Measurements from ENCODE around the gene JAKMIP1.
"Not testable (repeated sequence)": the region's sequence is repeated elsewhere in the genome, so short reads cannot be mapped to it uniquely, and the experiment has no call there.

JAKMIP1 gene

DNA sequence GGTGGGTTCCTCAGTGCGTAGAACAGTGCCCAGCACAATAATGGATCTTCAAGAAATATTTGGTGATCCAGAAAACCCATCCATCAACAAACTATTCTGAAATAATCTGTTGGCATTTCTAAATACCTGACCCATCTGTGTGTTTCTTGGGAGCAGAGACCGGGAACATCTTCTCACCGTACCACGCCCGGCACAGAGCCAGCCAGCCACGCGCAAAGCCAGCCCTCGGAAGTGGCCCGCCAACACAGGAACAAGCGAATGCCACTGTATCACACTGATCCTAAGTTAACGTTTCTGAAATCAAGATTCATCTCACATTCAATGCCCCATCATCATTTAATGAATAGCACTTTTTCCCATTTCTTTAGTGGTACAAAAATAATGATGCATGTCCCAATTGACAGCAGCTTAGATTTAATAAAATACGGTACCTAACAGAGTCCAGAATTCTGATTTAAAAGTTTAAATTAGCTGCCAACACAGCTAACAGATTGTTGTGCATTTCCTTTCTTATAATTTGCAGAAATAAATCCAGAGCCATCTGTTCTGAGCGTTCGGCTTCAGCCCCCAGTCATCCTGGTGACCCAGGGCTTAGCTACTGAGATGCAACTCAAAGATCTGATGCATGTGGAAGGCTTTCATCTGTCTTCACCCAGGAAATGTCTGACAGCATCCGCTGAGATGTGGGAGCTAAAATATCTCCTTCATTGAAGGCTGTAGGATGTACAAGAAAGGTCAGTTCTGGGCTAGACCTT, 44.2 kb downstream of the JAKMIP1 start:
- in situ Hi-C loops (cut with MboI; ENCODE audit: low pct_unique_long_range_greater_than_20kb, low sequenced_read_pairs), result no loop called here
- no peak for DNase-seq

GRCh38 chr4:6154875-6155274, 45.5 kb downstream of the JAKMIP1 start:
- in situ Hi-C loops (cut with MboI; ENCODE audit: low pct_unique_long_range_greater_than_20kb, low sequenced_read_pairs), result no loop called here
- DNase-seq, result no peak

DNA sequence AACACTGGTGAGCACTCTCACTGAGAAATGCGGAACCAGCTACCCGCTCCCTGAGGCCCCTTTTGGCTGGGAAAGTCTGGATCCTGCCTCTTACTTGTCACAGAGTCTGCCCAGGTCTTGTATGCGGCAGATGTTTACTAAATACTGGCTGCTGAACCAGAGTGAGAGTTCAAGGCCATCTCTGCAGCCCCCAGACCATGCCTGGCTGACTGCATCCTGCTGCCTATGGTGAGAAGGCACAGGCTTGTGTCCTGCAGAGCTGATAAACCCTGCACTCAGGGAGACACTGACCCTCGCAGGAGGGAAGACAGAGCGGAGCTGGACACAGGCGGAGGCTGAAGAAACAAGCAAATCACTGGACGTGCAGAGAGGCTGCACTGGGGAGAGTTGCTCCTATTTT, 46.5 kb downstream of the JAKMIP1 start:
- DNase-seq, result no peak
- in situ Hi-C loops (cut with MboI; ENCODE audit: low pct_unique_long_range_greater_than_20kb, low sequenced_read_pairs), result no loop called here

- no peak for DNase-seq
- in situ Hi-C loops (cut with MboI; ENCODE audit: low pct_unique_long_range_greater_than_20kb, low sequenced_read_pairs), result no loop called here
Measured at GRCh38 chr4:6152869-6153705, 47.3 kb downstream of the JAKMIP1 start.

DNA sequence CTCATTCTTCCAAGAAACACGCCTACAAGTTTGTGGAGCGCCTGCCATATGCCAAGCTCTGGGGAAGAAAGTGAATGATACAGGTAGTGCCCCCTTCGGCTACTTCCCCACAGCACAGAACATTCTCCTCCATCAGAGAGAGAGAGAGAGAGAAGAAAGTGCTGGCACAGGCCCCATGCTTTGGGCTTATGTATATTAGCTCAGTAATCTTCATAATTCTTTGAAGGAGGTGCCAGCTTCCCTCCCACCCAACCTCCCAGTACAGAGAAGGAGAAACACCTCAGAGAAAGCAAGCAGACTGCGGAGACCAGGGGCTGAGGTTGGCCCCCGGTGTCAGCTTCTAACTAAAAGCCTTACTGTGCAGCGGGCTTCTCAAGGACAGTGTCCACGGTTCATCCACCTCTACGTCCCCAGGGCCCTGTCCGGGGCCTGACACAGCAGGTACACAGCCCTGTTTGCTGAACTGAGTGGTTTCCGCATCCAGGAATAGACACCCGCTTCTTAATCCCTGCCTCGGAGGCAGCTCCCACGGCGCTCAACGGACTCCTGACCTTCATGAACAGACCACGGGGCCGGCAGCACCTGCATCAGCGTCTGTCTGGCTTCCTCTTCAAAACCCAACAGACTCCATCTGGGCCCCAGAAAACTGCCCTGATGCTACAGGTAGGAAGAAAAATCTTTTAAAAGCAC, 50.2 kb downstream of the JAKMIP1 start:
- DNase-seq, result no peak
- in situ Hi-C loops (cut with MboI; ENCODE audit: low pct_unique_long_range_greater_than_20kb, low sequenced_read_pairs), result no loop called here

DNA sequence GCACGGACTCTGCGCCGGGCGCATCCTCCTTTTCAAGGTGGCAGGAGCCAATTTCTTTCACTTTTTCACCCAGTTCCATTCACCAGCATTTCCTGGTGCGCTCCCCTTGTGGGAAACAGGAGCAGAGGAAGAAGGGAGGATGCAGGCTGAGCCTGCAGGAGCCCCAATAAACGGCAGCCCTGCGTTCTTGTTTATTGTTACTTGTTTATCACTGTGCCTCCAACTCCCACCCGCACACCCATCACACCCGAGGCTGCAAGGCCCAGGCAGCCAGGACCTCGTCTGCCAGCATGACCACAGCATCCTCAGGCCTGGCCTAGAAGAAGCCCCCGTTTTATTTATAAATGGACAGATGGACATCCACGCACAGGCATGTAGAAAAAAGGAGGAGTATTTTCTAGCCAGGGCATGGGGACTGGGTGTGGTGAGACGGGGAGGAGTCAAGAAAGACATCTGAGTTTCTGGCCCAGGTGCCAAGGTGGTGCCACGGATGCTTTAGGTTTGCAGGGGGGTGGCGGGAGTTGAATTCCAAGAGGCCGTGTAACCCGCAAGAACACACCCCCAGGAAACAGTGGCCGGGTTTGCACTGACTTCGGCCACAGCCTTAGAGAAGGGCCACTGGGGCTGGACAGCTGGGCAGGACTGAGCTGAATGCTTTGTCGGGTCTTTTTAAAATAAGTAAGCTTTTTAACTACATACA, 51.7 kb downstream of the JAKMIP1 start:
- in situ Hi-C loops (cut with MboI; ENCODE audit: low pct_unique_long_range_greater_than_20kb, low sequenced_read_pairs), result no loop called here
- DNase-seq, result no peak

- in situ Hi-C loops (cut with MboI; ENCODE audit: low pct_unique_long_range_greater_than_20kb, low sequenced_read_pairs), result no loop called here
- DNase-seq, result no peak
Measured at GRCh38 chr4:6147441-6147840, 52.9 kb downstream of the JAKMIP1 start.

GRCh38 chr4:6143603-6144181, 56.7 kb downstream of the JAKMIP1 start:
- in situ Hi-C loops (cut with MboI; ENCODE audit: low pct_unique_long_range_greater_than_20kb, low sequenced_read_pairs), result no loop called here
- no peak for DNase-seq

GRCh38 chr4:6142935-6143602, 57.3 kb downstream of the JAKMIP1 start:
- in situ Hi-C loops (cut with MboI; ENCODE audit: low pct_unique_long_range_greater_than_20kb, low sequenced_read_pairs), result no loop called here
- DNase-seq, result no peak

DNA sequence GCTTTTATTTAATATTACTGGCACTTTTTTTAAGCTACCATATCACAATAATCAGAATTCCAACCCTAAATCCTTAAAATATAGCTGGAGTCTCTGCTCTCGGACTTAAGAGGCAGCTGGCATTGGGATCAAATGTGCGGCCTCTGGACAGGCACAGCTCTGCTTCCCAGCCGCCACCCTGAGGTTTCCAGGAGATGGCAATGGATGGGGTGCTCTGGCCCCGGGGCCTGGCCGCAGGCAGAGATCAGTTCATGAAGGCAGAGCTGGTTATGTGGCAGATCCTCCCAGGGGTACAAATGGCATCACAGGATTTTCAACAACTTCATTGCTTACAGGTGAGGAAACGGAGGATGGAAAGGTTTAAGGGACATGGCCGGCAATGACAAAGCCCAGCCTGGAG, 57.8 kb downstream of the JAKMIP1 start:
- no peak for DNase-seq
- in situ Hi-C loops (cut with MboI; ENCODE audit: low pct_unique_long_range_greater_than_20kb, low sequenced_read_pairs), result no loop called here

GRCh38 chr4:6141554-6141953, 58.8 kb downstream of the JAKMIP1 start:
- in situ Hi-C loops (cut with MboI; ENCODE audit: low pct_unique_long_range_greater_than_20kb, low sequenced_read_pairs), result no loop called here
- DNase-seq, result no peak

DNA sequence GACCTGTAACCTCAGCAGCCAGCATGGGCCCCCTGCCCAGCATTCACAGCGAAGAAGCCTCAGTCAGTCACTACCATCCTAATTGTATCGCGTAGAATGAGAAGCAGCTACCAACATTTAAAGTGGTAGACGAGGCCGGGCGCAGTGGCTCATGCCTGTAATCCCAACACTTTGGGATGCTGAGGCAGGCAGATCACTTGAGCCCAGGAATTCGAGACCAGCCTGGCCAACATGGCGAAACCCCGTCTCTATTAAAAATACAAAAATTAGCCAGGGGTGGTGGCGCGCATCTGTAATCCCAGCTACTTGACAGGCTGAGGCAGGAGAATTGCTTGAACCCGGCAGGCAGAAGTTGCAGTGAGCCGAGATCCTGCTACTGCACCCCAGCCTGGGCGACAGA, 59.3 kb downstream of the JAKMIP1 start:
- in situ Hi-C loops (cut with MboI; ENCODE audit: low pct_unique_long_range_greater_than_20kb, low sequenced_read_pairs); DNase-seq: not testable (repeated sequence)

- no peak for DNase-seq
- in situ Hi-C loops (cut with MboI; ENCODE audit: low pct_unique_long_range_greater_than_20kb, low sequenced_read_pairs), result no loop called here
Measured at GRCh38 chr4:6137747-6138135, 62.6 kb downstream of the JAKMIP1 start.

DNA sequence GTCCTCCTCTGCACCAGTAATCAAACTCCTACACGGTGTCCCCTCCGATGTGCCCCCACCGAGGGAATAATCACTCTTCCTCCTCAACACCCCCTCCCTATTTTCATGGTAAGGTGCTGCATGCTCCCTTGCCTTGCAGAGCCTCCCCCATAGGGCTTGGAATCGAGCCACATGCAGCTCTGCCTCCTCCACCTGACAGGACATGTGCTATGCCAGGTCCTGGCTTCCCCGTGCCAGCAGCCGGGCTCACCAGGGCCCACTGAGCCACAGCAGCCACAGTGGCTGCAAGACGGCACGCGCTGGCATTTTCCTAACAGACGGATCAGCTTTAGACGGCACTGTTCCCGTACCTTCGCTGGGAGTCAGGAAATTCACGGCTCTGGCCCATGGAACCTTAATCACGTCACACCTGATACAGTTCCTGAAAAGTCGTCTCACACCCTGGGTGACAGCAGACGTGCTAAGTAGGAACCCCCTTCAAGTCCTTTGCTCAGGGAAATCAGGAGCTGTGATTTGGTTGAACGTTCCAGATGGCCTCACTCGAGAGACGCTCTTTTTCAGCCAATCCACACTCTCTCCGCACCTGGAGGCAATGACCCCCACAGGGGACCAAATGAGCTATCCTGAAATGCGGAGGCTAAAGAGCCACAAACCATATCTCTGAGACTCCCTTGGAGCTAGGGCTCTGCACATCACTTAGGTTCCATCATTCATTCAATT, 63.2 kb downstream of the JAKMIP1 start:
- in situ Hi-C loops (cut with MboI; ENCODE audit: low pct_unique_long_range_greater_than_20kb, low sequenced_read_pairs), result no loop called here
- DNase-seq, result no peak

DNA sequence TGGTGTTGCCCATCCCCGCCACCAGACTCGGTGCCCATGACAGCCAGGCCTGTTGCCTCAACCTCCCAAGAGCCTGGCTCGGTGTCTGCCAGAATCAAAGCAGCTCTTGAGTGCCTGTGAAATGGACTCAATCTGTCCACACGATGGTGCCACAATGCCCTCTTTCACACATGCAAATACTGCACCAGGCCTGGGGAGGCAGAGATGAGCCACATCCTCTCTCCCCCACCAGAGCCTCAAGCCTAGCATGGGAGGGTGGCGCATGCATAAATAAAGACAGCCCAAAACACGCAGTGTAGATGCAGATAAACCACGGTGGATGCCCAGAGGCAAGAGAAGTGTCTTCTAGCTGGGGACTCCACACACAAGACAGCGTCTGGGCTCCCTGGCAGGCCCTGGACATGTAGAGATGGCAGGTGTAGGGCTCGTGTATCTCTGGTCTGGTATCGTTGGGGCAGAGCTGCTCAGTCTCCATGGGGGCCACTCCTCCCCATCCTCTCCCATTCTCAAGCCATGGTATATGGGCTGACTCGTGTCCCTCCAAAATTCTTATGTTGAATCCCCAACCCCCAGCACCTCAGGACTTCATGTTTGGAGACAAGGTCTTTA, 65.6 kb downstream of the JAKMIP1 start:
- DNase-seq, result no peak
- in situ Hi-C loops (cut with MboI; ENCODE audit: low pct_unique_long_range_greater_than_20kb, low sequenced_read_pairs), result no loop called here

- in situ Hi-C loops (cut with MboI; ENCODE audit: low pct_unique_long_range_greater_than_20kb, low sequenced_read_pairs), result no loop called here
- DNase-seq, result no peak
Measured at GRCh38 chr4:6132716-6133115, 67.6 kb downstream of the JAKMIP1 start.

DNA sequence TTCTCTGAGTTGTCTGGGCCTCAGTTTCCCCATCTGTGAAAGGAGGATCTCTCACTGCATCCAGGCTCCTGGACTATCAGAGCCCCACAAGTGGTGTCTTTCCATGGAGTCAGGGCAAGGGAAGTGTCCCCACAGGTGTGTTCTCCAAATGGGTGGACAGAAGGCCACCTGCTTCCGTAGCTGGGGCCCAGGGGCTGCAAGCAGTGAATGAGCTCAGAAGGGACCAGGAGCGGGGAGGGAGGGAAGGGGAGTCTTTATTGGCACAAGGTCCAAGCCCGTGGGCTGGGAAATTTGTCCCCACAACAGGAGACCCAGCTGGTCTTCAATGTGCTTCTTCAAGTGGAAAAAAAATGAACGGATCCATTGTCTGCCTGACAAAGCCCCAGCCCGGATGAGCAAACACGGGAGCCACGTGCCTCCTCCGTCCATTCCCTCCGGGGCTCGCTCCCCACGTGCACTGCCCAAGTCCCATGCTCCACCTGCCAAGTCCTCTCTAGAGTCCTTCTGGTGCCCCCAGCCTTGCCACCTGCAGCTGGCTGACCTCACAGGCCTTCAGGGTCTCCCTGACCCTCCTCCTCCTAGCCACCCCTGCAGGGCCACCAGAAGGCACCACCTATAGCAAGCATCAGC, 72.0 kb downstream of the JAKMIP1 start:
- in situ Hi-C loops (cut with MboI; ENCODE audit: low pct_unique_long_range_greater_than_20kb, low sequenced_read_pairs), result no loop called here

More for the DNA sequence above, 72.0 kb downstream of the JAKMIP1 start:
- DNase-seq, result no peak

Measured in KBM-7 (cell line).